Hematopoietic multipotent progenitor cell treated with erythropoietin and hydrocortisone succinate and interleukin-3 and kit ligand, for 15 days (in vitro differentiated cells): ENCODE data around the gene MLXIP.
A peak's percentile ranks its signal among the peaks of the same experiment; 100 is the strongest.

ENCODE experiments used
- DNase-seq: peaks from one replicate; pipeline ENCODE4 v3.0.0-alpha.2; 2015; ENCODE audit warnings: low spot score

The MLXIP gene

GRCh38 chr12:122079532-122080081, 1.1 kb downstream of the MLXIP start:
- DNase-seq = peak; percentile 35

DNA sequence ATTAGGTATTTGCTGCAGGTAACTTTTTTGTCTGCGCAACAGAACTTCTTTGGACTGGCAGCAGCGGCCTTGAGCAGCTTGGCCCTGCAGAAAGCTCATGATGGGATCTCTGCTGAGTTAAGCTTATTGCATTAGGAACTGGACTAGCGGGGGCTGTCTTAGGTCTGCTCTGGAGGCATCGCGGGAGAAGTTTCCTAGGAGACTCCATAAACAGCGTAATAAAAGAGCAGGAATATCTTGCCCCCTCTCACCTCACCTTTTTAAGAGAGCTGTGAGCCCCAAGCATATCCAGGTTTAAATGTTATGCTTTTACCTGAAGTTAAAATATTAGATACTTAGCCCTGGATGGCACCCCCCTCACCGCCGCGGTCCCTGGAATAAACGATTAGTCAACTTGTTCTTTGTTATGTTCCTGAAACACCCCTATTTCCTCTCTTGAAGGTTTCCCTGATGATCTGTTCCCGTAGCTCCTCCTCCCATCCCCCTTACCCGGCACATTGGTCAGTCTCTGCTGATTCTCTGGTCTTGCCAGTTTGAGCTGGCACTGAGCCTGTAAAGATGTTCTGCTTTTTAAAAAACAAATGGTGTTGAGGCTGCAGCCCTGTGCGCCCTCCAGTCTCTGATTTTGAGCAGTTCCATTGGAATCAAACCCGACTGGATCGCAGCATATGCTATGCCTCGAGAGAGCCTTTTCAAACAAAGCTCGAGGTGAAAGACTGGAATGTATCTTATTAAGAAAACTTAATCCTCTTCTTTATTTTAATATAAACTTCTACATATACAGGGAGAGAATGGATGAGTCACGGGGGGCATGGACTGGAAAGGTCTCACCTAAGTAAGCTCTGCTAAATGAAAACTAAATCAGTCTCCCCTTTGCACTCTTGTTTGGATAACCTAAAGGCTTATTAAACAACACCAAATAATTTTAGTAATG, 1.9 kb downstream of the MLXIP start:
- DNase-seq = peak; percentile 60

GRCh38 chr12:122081083-122081696, 2.6 kb downstream of the MLXIP start:
- peak; percentile 71 for DNase-seq

GRCh38 chr12:122081697-122082221, 3.2 kb downstream of the MLXIP start:
- peak; percentile 49 for DNase-seq

DNA sequence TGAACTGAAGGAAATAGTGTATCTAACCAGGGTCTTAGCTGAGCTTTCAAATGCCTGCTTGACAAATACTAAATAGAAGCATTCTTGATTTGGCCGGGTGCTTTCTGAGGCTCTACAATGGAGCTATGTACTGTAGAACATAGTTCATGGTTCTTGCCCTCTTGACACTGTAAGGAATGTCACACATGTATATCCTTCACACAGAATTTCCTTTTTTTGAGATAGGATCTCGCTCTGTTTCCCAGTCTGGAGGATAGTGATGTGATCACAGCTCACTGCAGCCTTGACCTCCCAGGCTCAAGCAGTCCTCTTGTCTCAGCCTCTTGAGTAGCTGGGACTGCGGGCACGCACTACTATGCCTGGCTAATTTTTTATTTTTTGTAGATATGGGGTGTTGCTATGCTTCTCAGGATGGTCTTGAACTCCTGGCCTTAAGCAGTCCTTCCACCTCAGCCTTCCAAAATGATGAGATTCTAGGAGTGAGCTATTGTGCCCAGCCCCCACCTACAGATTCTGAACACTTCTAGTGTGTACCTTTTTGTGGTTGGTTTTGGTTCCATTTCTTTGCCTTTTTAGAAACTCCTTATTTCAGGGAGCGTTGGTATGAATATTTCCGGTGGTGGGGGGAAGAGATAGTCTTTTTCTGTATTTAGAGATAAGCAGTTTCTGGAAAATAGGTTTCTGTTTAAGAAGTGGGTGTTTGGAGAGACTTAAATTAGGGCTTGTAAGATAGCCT, 4.2 kb downstream of the MLXIP start:
- peak; percentile 70 for DNase-seq

GRCh38 chr12:122084857-122085405, 6.4 kb downstream of the MLXIP start:
- no peak for DNase-seq

DNA sequence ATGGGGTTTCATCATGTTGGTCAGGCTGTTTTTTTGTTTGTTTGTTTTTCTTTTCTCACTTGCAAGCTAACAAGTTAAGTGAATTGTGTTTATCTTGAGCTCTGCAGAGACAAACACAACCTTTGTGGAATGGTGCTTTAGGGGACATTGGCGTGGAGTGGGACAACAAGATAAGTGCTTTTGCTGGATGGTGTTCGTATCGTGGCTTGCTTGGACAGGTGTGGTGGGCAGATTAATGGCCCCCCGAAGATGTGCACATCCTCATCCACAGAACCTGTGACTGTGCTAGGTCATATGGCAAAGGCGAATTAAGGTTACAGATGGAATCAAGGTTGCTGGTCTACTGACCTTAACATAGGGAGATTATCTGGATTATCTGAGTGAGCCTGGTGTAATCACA, 7.0 kb downstream of the MLXIP start:
- peak; percentile 69 for DNase-seq

DNA sequence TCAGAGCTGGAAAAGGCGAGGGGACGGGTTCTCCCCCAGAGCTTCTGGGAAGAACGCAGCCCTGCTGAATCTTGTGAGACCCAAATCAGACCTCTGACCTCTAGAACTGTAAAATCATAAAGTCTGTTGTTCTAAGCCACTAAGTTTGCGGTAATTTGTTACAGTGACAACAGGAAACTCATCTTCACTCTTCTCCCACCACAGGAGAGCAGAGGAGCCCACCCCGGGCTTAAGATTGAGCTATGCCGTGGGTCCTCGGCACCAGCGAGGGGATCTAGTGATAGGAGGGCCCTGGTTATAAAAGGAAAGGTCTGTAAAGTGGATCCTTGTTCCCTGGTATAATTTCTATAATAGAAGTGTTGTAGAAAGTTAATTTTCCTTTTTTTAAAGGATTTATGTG, 7.6 kb downstream of the MLXIP start:
- no peak for DNase-seq

- peak; percentile 48 for DNase-seq
Measured at GRCh38 chr12:122086641-122087285, 8.2 kb downstream of the MLXIP start.

- DNase-seq = peak; percentile 49
Measured at GRCh38 chr12:122087431-122088178, 9.0 kb downstream of the MLXIP start.

- no peak for DNase-seq
Measured at GRCh38 chr12:122088179-122088810, 9.7 kb downstream of the MLXIP start.

DNA sequence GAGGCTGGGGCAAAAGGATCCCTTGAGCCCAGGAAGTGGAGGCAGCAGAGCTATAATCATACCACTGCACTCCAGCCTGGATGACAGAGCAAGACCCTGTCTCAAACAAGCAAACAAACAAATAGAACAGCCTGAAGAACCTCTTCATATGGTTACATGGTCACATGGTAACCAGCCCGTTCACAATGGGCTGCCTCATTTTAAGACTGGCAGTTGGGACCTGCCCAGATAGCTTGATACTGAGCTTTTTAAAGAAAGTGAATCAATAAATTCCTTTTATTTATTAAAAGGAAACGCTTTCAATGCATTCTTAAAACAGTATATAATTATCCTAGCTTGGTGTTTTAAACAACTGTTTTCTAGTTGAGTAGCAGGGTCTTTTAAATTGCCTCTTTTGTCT, 10.5 kb downstream of the MLXIP start:
- DNase-seq = peak; percentile 26

DNA sequence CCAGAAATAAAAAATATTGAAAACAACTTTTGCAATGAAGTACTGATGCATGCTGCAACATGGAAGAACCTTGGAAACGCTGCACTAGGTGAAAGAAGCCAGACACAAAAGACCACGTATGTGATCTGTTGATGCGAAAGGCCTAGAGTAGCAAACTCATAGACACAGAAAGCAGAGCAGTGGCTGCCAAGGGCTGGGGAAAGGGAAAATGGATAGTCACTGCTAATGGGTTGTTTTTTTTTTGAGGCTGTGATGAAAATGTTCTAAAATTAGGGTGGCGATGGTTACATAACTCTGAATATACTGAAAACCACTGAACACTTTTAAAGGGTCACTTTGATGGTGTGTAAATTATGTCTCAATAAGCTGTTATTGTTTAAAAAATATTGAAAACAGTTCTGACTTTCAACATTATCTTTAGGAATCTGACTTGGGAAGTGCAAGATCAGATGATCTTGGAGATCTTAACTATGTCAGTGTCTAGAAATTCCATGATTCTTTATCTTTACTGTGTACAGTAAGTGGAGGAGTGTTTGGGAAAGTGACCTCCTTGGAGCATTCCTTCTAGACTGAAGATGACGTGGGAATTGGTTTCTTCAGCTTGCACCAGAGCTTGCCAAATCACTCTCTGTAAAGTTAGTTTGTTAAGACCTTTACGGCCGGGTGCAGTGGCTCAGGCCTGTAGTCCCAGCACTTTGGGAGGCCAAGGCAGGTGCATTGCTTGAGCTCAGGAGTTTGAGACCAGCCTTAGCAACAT, 12.4 kb downstream of the MLXIP start:
- DNase-seq = peak; percentile 20

GRCh38 chr12:122093098-122093883, 14.7 kb downstream of the MLXIP start:
- DNase-seq = no peak

DNA sequence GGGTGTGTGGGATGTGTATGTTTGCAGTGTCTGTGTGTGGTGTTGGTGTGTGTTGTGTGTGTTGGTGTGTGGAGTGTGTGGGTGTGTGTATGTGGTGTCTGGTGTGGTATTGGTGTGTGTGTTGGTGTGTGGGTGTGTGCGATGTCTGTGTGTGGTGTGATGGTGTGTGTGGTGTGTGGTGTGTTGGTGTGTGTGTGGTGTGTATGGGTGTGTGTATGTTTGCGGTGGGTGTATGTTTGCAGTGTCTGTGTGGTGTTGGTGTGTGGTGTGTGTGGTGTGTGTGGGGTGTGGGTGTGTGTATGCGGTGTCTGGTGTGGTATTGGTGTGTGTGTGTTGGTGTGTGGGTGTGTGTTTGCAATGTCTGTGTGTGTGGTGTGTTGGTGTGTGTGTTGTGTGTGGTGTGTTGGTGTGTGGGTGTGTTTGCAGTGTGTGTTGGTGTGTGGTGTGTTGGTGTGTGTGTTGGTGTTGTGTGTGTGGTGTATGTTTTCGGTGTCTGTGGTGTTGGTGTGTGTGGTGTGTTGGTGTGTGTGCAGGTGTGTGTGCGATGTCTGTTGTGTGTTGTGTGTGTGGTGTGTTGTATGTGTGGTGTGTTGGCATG, 15.7 kb downstream of the MLXIP start:
- no peak for DNase-seq

DNA sequence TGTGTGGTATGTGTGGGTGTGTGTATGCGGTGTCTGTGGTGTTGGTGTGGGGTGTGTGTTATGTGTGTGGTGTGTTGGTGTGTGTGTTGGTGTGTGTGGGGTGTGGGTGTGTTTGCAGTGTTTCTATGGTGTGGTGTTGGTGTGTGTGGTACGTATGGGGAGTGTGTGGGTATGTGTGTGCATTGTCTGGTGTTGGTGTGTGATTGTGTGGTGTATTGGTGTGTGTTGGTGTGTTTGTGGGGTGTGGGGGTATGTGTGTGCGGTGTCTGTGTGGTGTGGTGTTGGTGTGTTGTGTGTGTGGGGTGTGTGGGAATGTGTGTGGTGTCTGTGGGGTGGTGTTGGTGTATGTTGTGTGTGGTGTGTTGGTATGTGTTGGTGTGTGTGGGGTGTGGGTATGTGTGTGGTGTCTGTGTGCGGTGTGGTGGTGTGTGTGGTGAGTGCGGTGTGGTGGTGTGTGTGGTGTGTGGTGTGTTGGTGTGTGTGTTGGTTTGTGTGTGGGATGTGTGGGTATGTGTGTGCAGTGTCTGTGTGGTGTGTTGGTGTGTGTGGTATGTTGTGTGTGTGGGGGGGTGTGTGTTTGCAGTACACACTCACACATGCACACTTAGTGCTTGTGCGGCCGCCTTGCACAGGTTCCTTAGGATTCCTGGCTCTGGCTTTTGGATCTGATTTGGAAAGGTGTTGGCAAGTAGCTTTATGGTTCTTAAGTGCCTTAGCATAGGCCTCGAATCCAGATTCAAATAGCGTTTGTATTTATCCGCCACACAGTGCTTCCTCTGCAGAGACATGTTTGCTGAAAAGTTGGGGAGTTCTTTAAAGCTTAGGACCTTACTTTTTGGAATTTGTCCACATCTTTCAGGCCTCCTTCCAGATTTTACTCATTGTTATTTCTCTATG, 16.4 kb downstream of the MLXIP start:
- DNase-seq = no peak

- DNase-seq = no peak
Measured at GRCh38 chr12:122096014-122096413, 17.5 kb downstream of the MLXIP start.
